Measurements from ENCODE around the gene RBM4.

RBM4 gene

DNA sequence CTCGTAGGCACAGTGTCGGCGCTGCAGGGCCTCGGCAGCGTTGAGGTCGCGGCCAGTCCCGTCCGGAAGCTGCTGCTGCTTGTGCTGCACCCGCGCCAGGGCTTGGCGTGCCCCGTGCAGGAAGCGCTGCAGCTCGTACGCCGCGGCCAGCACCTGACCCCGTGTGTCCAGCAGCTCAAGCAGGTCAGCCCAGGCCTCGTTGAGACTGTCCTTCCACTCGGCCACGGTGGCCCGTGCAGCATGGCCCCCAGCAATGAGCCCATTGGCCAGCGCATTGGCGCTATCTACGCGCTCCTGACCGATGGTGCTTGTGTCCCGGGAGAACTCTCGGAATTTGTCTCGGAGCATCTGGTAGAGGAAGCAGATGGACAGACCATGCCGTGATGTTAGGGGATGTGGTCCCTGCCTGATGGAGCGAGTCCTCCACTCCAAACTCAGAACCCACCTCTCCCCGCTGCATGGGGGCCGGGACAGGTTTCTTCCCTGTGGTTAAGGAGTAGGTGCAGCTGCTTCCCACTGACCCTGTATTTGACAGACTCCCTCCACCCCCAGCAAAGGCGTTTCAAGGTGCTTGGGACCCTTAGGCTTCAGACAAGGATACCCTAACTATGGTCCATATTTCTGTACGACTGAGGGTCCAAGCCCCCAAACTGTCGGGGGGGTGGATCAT lies 52.9 kb downstream of the RBM4 start:
- DNase-seq, result no peak

- no peak for DNase-seq
Observed at GRCh38 chr11:66692446-66692845, 53.9 kb downstream of the RBM4 start.

DNA sequence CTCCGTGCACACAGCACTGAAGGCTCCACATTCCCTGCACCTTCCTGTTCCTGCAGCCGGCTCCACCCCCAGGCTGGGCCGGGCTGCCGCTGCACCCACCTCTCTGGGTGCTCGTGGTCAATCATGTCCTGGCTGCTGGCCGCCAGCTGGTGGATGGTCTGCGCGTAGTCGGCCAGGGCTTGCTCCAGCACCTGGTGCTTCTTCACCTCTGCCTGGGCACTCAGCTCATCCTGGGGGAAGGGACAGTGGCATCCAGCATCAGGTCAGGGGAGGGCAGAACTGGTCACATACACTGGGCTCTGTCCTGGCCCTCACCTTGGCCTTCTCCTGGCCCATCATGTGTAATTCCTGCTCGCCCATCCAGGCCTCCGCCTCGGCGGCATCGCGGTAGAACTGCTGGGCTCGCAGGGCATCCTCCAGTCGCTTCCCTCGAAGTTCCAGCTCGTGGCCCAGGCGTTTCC lies 54.4 kb downstream of the RBM4 start:
- DNase-seq, result no peak

DNA sequence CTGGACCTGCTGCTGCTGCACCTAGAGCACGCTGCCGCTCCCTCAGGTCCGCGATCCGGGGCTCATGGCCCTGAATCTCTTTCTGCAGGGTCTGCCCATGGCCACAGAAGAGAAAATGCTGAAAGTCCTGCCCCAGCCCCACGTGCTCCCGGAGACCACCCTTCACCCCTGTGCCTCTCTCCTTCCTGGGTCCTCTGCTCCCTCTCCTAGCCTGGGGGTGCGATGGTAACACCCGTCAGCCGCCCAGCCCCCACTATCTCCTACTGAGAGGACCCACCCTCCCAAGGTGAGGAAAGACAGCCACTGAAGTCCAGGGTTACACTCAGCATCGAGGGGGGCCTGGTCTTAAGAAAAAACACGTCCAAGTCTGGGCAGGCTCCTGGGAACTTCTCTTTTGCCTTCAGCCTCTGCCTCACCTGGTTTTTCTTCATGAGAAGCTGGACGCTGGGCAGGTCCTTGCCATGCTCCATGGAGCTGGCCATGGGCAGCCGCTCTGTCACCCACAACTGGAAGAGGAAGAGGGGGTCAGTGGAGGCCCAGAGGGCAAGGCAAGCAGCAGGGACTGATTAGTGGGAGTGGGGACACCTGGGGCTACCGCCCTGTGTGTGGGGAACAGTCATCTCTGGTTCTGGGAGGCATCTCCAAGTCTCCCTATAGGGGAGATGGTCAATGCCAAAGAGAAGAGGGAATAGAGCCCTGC lies 55.0 kb downstream of the RBM4 start:
- DNase-seq, result no peak

DNA sequence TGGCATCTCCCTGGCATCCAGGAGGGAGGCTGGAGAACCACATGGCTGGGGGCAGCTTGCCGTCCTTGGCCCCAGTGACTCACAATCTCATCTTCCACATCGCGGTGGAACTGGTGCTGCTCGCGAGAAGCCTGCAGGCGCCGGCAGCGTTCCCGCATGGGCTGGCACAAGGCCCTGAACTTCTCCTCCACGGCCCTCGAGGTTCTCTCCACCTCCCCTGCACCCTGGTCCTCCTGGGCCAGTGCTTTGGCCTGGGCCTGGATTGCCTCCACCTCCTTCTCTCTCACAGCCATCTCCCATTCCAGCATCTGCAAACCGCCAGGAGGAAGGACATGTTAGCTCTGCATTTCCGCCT lies 55.5 kb downstream of the RBM4 start:
- DNase-seq, result no peak

DNA sequence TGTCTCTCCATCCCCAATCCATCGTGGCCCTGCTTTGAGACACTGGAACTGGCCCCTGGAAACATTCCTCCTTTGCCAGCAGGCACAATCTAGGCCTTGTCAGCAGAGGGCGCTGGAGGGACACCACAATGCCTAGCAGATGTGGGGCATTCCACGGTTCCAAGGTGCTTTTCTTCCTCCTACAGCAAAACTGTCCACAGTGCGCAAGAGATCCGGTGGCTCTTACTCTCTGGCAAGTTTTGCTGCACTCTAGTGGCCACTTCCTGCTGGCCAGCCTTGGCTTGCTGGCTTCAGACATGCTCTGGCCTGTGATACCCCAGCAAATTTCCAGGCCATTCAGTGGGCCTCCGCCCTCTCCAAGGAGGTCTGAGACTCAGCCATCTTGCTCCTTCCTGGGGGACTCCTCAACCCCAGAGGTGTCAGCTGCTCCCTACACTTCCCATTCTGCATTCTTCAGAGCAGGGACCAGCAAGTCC lies 56.3 kb downstream of the RBM4 start:
- DNase-seq, result peak; percentile 47 to 58

All from NCI-H1930 (cell line).